SHP77 treated with DMSO at 0.1 percent for 48 hours (cell line): ENCODE results near the gene C9orf78.

Source experiments
- DNase-seq: peaks from one replicate; lab custom pipeline; 2025; lab: John Stamatoyannopoulos, UW

Gene C9orf78, protein sequence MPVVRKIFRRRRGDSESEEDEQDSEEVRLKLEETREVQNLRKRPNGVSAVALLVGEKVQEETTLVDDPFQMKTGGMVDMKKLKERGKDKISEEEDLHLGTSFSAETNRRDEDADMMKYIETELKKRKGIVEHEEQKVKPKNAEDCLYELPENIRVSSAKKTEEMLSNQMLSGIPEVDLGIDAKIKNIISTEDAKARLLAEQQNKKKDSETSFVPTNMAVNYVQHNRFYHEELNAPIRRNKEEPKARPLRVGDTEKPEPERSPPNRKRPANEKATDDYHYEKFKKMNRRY

GRCh38 chr9:129835128-129835859, at the start of gene C9orf78, which contains the start of gene USP20:
Gene C9orf78 (minus strand): TSS chr9:129835275. CDS start chr9:129835221, 54 bp downstream.
Gene USP20 (plus strand): TSS chr9:129835458. CDS start chr9:129852556, 17,098 bp downstream.
- DNase-seq = peak; percentile 85

DNA sequence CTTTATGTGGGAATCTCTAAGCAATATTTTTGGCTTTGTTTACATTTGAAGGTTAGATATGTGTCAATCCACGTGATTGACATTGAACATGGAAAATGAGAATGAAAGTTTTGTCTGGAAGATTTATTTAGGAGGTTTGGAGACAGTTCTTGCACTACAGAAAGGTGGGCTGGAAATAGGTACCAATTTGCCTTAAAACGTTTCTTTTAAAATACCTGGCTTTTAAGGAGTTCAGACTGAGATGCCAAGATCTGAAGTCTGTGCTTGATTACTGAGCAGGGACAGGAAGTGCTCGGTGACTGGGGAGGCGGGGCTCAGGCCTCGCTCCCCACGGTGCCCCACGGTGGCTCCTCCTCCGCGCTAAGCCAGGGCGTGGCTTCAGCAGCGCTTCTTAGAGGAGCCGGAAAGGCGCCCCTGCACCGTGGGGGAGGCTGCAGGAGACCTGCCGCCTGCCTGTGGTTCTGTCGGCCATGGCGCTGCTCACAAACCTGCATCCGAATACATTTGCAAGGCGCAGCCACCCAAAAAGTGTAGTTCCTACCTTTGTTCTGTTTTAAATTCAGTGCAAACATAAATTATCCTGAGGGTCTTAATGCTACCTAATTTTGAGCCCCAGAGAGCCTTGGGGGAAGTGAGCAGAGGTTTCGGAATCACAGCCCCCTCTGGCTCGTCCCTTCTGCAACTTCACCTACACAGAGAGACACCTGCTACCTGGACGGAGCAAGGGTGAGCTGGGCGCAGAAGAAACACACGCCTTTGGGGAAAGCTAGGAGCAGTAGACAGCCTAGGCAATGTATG, 49.3 kb upstream of the C9orf78 start:
- peak; percentile 69 for DNase-seq

DNA sequence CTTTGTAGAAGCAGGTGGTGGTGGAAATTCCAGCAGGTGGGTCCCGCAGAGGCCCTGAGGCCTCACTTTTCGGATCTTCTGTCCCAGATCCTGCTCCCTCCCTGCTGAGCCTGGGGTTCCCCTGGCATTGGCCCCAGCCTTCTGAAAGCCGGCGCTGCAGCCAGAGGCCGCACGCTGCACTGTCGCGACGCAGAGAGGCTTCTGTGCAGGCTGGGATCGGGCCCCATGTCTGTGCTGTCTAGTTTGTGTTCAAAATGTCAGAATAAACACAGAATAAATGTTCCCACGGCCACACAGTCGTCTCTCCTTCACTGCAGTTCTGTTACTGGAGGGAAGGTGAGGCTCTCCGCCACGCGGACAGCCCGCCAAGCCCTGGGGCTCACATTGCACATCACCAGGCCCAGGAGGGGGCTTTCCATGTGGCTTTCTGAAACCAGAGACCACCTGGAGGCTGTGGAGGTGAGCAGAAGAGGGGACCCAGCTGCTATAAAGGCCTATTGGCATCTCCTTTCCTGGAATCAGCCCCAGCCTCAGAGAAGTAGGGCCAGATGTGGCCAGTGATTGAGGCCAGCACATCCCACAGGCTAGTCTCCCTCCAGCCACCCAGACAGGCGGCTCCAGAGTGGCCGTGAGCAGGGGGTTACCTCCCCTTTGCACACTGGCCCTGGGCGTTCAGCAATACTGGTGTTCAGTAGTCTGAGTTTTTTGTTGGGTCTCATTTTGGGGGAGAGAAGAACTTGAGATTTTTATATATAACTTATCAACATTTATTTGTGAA, 46.7 kb upstream of the C9orf78 start:
- no peak for DNase-seq

DNA sequence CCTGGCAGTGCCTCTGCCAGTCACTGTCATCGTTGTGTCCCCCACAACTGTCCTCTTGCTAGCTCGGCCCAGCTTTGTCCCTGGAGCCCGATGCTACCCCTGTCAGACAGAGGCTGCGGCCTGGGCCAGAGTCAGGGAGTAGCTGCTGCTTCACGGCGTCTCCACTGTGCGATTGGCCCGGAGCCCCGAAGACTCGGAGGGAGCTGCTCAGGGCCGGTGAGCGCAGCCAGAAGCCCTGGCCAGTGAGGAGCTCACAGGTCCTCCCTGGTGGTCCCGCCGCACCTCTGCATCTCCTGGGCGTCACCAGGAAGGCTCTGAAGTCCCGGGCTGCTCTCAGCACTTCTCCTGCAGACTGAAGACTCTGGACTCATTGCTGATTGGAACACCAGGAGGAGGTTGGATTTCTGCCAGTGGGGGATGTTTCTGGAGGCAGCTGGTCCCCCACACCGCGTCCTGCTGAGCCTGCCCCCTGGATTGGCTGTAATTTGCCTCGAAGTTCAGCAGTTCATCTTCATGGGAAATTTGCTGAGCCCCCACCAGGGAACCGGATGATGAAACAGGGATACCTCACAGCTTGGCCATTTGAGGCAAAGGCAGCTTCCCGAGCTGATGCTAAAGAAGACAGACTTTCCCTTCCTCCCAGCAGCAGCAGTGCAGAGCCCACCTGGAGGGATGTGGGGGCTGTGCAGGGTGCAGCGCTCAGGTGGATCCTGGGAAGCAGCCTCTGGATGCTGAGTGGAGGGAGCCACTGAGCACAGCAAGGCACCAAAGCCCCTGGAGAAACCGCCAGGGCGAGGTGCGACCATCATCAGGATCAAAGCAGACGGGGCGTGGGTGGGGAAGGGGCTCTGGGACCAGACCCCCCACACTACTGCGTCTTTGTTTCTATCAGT, 45.8 kb upstream of the C9orf78 start:
- DNase-seq = no peak

GRCh38 chr9:129879991-129880653, 45.0 kb upstream of the C9orf78 start:
- no peak for DNase-seq

- DNase-seq = no peak
Measured at GRCh38 chr9:129879103-129879699, 44.1 kb upstream of the C9orf78 start.

DNA sequence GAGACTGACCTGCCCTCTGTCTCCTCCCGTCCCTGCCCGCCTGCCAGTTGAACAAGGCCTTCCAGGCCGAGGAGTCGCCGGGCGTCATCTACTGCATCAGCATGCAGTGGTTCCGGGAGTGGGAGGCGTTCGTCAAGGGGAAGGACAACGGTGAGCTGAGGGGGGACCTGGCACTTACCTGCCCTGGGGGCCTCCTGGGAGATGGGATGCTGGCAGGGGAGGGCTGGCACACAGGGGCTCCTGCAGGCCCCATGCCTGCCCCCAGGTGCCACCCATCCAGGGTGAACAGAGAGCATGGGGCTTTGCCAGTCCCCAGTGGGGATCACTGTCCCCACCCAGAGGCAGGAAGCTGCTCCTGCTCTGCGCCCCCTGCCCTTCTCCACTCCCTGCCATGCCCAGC, 43.2 kb upstream of the C9orf78 start:
- no peak for DNase-seq

- no peak for DNase-seq
Measured at GRCh38 chr9:129876815-129877214, 41.7 kb upstream of the C9orf78 start.

DNA sequence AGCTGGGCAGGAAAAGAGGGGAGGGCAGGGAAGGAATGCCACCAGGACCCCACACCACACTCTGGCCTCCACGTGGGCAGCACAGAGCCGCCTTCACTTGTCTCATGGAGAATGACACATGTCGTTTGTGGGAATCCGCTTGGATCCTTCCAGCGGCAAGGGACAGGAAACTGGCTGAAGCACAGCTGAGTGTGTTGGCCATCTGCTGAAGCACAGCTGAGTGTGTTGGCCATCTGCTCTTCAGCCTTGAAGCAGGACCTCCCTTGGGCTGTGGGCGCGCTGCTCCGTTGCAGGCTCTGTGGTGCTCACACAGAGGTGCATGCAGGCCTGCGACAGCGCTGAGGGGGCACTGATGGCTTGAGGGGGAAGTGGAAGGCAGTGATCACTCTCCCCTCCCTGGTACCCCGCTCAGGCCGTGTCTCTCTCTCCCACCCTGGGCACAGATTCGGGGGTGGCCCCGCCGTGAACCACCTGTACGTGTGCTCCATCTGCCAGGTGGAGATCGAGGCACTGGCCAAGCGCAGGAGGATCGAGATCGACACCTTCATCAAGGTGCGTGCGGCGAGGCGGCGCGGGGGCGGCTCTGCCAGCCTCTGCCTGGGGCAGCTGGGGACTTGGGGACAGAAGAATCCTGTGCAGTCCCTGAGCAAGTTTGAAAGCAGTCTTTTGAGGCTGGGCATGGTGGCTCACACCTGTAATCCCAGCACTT, 40.8 kb upstream of the C9orf78 start:
- DNase-seq = no peak

- DNase-seq = no peak
Measured at GRCh38 chr9:129875181-129875611, 40.1 kb upstream of the C9orf78 start.

DNA sequence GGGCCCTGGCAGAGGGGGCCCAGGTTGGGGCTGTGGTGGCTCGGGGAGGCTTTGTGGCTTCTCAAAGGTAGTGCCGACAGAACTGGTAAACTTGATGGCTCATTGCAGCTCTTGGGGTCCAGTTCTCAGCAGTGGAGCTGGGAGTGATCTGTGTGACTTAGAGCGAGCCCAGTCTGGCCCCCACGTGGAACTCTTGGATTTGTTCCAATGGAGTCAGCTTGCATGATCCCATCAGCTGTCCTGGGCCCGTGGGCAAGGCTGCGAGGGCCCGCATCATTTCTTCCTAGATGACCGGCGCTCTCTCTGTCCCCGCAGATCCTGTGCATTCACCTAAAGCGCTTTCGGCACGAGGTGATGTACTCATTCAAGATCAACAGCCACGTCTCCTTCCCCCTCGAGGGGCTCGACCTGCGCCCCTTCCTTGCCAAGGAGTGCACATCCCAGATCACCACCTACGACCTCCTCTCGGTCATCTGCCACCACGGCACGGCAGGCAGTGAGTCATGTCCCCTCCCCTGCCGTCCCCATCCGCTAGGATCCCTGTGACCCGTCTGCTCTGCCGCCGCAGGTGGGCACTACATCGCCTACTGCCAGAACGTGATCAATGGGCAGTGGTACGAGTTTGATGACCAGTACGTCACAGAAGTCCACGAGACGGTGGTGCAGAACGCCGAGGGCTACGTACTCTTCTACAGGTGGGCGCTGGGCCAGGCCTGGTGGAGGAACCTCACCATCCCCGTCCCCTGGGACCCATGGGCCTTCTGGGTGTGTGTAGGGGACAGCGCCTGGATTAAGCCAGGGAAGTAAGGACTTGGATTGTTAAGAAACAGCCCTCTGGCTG, 39.4 kb upstream of the C9orf78 start:
- DNase-seq = no peak

DNA sequence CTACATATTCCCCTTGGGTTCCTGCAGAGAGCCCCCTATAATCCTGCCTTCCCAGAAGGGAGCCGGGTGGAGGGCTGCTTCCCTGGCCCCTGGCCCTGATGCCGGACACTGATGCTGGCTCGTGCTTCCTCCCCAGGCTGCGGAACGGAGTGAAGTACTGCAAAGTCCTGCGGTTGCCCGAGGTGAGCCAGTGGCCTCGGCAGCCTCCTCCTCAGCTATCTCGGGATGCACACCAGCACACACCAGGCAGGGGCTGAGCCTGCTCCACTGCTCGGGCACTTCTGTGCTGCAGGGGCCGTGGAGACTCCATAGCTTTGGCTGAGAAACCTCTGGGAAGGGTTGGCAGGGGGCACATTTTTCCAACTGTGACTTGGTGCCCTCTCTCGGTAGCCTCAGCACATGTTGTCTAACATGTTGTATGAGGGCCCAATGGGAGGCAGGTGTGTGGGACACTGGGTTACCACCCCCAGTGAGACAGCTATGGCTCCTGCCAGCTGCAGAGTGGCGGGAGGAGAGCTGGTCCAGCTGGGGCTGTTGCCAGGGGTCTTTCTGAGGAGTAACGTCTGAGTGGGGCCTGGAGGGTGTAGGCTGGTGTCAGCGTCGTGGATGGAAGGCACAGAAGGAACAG, 38.6 kb upstream of the C9orf78 start:
- no peak for DNase-seq

- DNase-seq = no peak
Measured at GRCh38 chr9:129871046-129871445, 36.0 kb upstream of the C9orf78 start.

- no peak for DNase-seq
Measured at GRCh38 chr9:129869585-129870501, 34.8 kb upstream of the C9orf78 start.

GRCh38 chr9:129868872-129869486, 33.9 kb upstream of the C9orf78 start:
- no peak for DNase-seq
